H1 (cell line): Measurements from ENCODE around the gene FRY. TPM values are rescaled to one million over a fixed set of nuclear protein-coding genes. Genes with fewer than 3 reads are reported as not detected.

ENCODE experiments used
- CTCF ChIA-PET: fragments of 300-600 bp; sonication (Branson Sonifier 250); formaldehyde crosslinking; loops from one replicate; lab custom pipeline; 2021; ENCODE audit not compliant: partially characterized antibody; lab: Charles Lee
- POLR2A ChIA-PET: fragments of 300-600 bp; sonication (Branson Sonifier 250); formaldehyde crosslinking; loops from one replicate; lab custom pipeline; 2021; ENCODE audit warnings: inconsistent platforms; ENCODE audit not compliant: partially characterized antibody; lab: Charles Lee
- DNase-seq, 2 experiments: peaks; one replicate each; pipeline versions ENCODE4 v3.0.0 to v3.0.0-alpha.2; 2010 to 2022; ENCODE audit warnings: low spot score in 2 of 2, low read depth in 1 of 2, mixed read lengths in 1 of 2
- FAIRE-seq: peaks from 2 replicates; lab custom pipeline; 2011; peaks lifted over from hg19 to GRCh38; lab: Jason Lieb, UNC
- H2AFZ ChIP-seq: 2 replicates; pipeline ENCODE4 v1.8.1; 2012; ENCODE audit warnings: low read length, inconsistent platforms
- H2AK5ac ChIP-seq: 2 replicates; pipeline ENCODE4 v1.6.1; 2013; ENCODE audit warnings: low read depth, low read length
- H2BK120ac ChIP-seq: replicated peaks from 2 replicates; pipeline ENCODE3; 2013; ENCODE audit warnings: low read depth, low read length, inconsistent platforms
- H2BK12ac ChIP-seq: 2 replicates; pipeline ENCODE4 v1.6.1; 2013; ENCODE audit warnings: low read depth, low read length
- H2BK15ac ChIP-seq: 2 replicates; pipeline ENCODE4 v1.6.1; 2013; ENCODE audit warnings: low read length
- H2BK20ac ChIP-seq: 2 replicates; pipeline ENCODE4 v1.6.1; 2013; ENCODE audit warnings: low read length
- H2BK5ac ChIP-seq: 2 replicates; pipeline ENCODE4 v1.6.1; 2013; ENCODE audit warnings: low read depth, low read length
- H3K14ac ChIP-seq: 2 replicates; pipeline ENCODE4 v1.6.1; 2013; ENCODE audit warnings: inconsistent platforms; ENCODE audit not compliant: insufficient read length
- H3K18ac ChIP-seq: 2 replicates; pipeline ENCODE4 v1.6.1; 2013; ENCODE audit warnings: low read length; ENCODE audit errors: extremely low read depth
- H3K23ac ChIP-seq: 2 replicates; pipeline ENCODE4 v1.6.1; 2013; ENCODE audit warnings: inconsistent platforms; ENCODE audit not compliant: insufficient read length
- H3K23me2 ChIP-seq: 2 replicates; pipeline ENCODE4 v1.6.1; 2013; ENCODE audit warnings: low read depth, low read length
- H3K27ac ChIP-seq: 2 replicates; pipeline ENCODE4 v1.6.1; 2011; ENCODE audit warnings: low read depth, low read length, inconsistent platforms
- H3K27me3 ChIP-seq, 4 experiments: replicated peaks in 1 of 4; 1 replicate in 1 of 4; 2 replicates in 3 of 4; pipeline versions ENCODE4 v1.6.1 to v1.8.1; 2011 to 2013; ENCODE audit warnings: low read length in 3 of 4, mild to moderate bottlenecking in 3 of 4, inconsistent platforms in 2 of 4, mixed read lengths in 2 of 4, moderate library complexity in 1 of 4; ENCODE audit not compliant: control insufficient read depth in 3 of 4, insufficient read depth in 3 of 4; ENCODE audit errors: extremely low read depth in 1 of 4
- H3K36me3 ChIP-seq, 4 experiments: 2 replicates each; pipeline versions ENCODE4 v1.6.1 to v1.8.1; 2011 to 2013; ENCODE audit warnings: mild to moderate bottlenecking in 4 of 4, low read length in 3 of 4, moderate library complexity in 2 of 4, control low read depth in 1 of 4, inconsistent platforms in 1 of 4; ENCODE audit not compliant: insufficient read depth in 4 of 4, control insufficient read depth in 2 of 4
- H3K4ac ChIP-seq: replicated peaks from 2 replicates; pipeline ENCODE3; 2013; ENCODE audit warnings: low read length, low read depth, mixed read lengths, inconsistent platforms; ENCODE audit not compliant: insufficient read length
- H3K4me1 ChIP-seq, 4 experiments: replicated peaks in 1 of 4; 1 replicate in 1 of 4; 2 replicates in 3 of 4; pipeline versions ENCODE4 v1.6.1 to v1.8.1; 2011 to 2013; ENCODE audit warnings: low read length in 3 of 4, inconsistent platforms in 2 of 4, mixed read lengths in 1 of 4; ENCODE audit not compliant: insufficient read depth in 4 of 4, control insufficient read depth in 3 of 4
- H3K4me2 ChIP-seq, 2 experiments: 2 replicates each; pipeline versions ENCODE4 v1.6.1 to v1.8.1; 2011 to 2013; ENCODE audit warnings: low read depth in 2 of 2, low read length in 2 of 2, control low read depth in 1 of 2, inconsistent platforms in 1 of 2, mild to moderate bottlenecking in 1 of 2; ENCODE audit not compliant: insufficient read depth in 1 of 2
- H3K4me3 ChIP-seq, 4 experiments: fragments of 200-600, 300-600 bp in 1 of 4; sonication (generic), shearing (Covaris generic), sonication (Bioruptor Twin) in 1 of 4; 2 replicates each; pipeline versions ENCODE4 v1.5.1 to v1.8.1; 2011 to 2016; ENCODE audit warnings: low read length in 4 of 4, low read depth in 3 of 4, control low read depth in 2 of 4, inconsistent platforms in 2 of 4, mild to moderate bottlenecking in 2 of 4, mixed read lengths in 1 of 4, moderate library complexity in 1 of 4; ENCODE audit not compliant: insufficient read depth in 2 of 4; ENCODE audit errors: extremely low read depth in 1 of 4
- H3K56ac ChIP-seq: replicated peaks from 2 replicates; pipeline ENCODE3; 2013; ENCODE audit warnings: low read depth, mild to moderate bottlenecking, mixed read lengths, low read length, inconsistent platforms; ENCODE audit not compliant: insufficient read length
- H3K79me1 ChIP-seq: 2 replicates; pipeline ENCODE4 v1.6.1; 2013; ENCODE audit warnings: low read depth, low read length, control low read depth
- H3K79me2 ChIP-seq, 2 experiments: 2 replicates each; pipeline versions ENCODE4 v1.6.1 to v1.8.1; 2012 to 2013; ENCODE audit warnings: low read length in 2 of 2, mild to moderate bottlenecking in 2 of 2, inconsistent platforms in 1 of 2; ENCODE audit not compliant: insufficient read depth in 2 of 2, control insufficient read depth in 1 of 2
- H3K9ac ChIP-seq, 4 experiments: replicated peaks in 1 of 4; 1 replicate in 1 of 4; 2 replicates in 3 of 4; pipeline versions ENCODE4 v1.6.1 to v1.8.1; 2011 to 2013; ENCODE audit warnings: low read depth in 3 of 4, low read length in 3 of 4, control low read depth in 2 of 4, mild to moderate bottlenecking in 2 of 4, moderate library complexity in 2 of 4, inconsistent platforms in 1 of 4; ENCODE audit errors: extremely low read depth in 1 of 4
- H3K9me3 ChIP-seq, 2 experiments: 2 replicates each; pipeline versions ENCODE4 v1.6.1 to v1.8.1; 2012 to 2013; ENCODE audit warnings: mild to moderate bottlenecking in 2 of 2, moderate library complexity in 2 of 2, control low read depth in 1 of 2, inconsistent platforms in 1 of 2, low read depth in 1 of 2, low read length in 1 of 2, mixed read lengths in 1 of 2; ENCODE audit not compliant: insufficient read depth in 2 of 2
- H4K20me1 ChIP-seq, 2 experiments: replicated peaks in 1 of 2; 2 replicates each; pipeline versions ENCODE3 to v1.8.1; 2011 to 2013; ENCODE audit warnings: inconsistent platforms in 2 of 2, low read length in 2 of 2, mild to moderate bottlenecking in 1 of 2; ENCODE audit not compliant: insufficient read depth in 2 of 2, control insufficient read depth in 1 of 2
- H4K5ac ChIP-seq: 2 replicates; pipeline ENCODE4 v1.6.1; 2013; ENCODE audit warnings: low read length, low read depth, mixed read lengths, inconsistent platforms; ENCODE audit not compliant: insufficient read length
- H4K8ac ChIP-seq: 2 replicates; pipeline ENCODE4 v1.8.0; 2013; ENCODE audit warnings: mild to moderate bottlenecking, moderate library complexity, low read length, inconsistent platforms; ENCODE audit not compliant: insufficient read depth; ENCODE audit errors: extremely low read depth
- H4K91ac ChIP-seq: replicated peaks from 2 replicates; pipeline ENCODE3; 2013; ENCODE audit warnings: low read length, mixed read lengths, inconsistent platforms; ENCODE audit not compliant: insufficient read length
- BRCA1 ChIP-seq: IDR thresholded peaks from 2 replicates; pipeline ENCODE4 v1.6.1; 2012; ENCODE audit warnings: low read depth, low read length, improper control_type of control experiment
- CTCF ChIP-seq, 3 experiments: IDR thresholded peaks; 1 replicate in 2 of 3; 2 replicates in 1 of 3; pipeline versions ENCODE4 v1.5.1 to v1.6.1; 2011; ENCODE audit warnings: low read length in 3 of 3, mild to moderate bottlenecking in 3 of 3, inconsistent platforms in 2 of 3, low read depth in 1 of 3, moderate library complexity in 1 of 3; ENCODE audit not compliant: insufficient read depth in 1 of 3; ENCODE audit errors: control extremely low read depth in 1 of 3
- EZH2 ChIP-seq: fragments of 200-600 bp; sonication (generic); IDR thresholded peaks from 2 replicates; pipeline ENCODE4 v1.7.1; 2012; ENCODE audit warnings: low read depth, mild to moderate bottlenecking, moderate library complexity, low read length, inconsistent platforms; ENCODE audit not compliant: severe bottlenecking
- GTF2F1 ChIP-seq: IDR thresholded peaks from 2 replicates; pipeline ENCODE4 v1.6.1; 2012; ENCODE audit warnings: low read depth, low read length, improper control_type of control experiment, borderline replicate concordance
- HDAC6 ChIP-seq: IDR thresholded peaks from one replicate; pipeline ENCODE4 v1.7.1; 2012; ENCODE audit warnings: low read depth, mild to moderate bottlenecking, inconsistent platforms, low read length, moderate library complexity
- JUN ChIP-seq: IDR thresholded peaks from 2 replicates; pipeline ENCODE4 v1.6.1; 2011; ENCODE audit warnings: low read depth, mild to moderate bottlenecking, improper control_type of control experiment, low read length
- MAX ChIP-seq: IDR thresholded peaks from 2 replicates; pipeline ENCODE4 v1.6.1; 2012; ENCODE audit warnings: inconsistent platforms
- SAP30 ChIP-seq: fragments of 300-600 bp; sonication (generic); IDR thresholded peaks from 2 replicates; pipeline ENCODE4 v1.7.1; 2012; ENCODE audit warnings: low read length, moderate library complexity, mild to moderate bottlenecking, inconsistent platforms; ENCODE audit not compliant: insufficient read depth, insufficient replicate concordance
- SIN3A ChIP-seq, 2 experiments: IDR thresholded peaks in 1 of 2; conservative IDR thresholded peaks in 1 of 2; 2 replicates each; pipeline ENCODE4 v1.6.1; 2011 to 2012; ENCODE audit warnings: low read length in 2 of 2, improper control_type of control experiment in 1 of 2, low read depth in 1 of 2, mild to moderate bottlenecking in 1 of 2
- SUZ12 ChIP-seq: fragments of 200-600 bp; sonication (generic); IDR thresholded peaks from 2 replicates; pipeline ENCODE4 v1.6.1; 2012; ENCODE audit warnings: mild to moderate bottlenecking, inconsistent platforms, low read length, moderate library complexity, mixed read lengths
- ZNF274 ChIP-seq: IDR thresholded peaks from 2 replicates; pipeline ENCODE4 v1.7.0; 2012; ENCODE audit warnings: low read length, borderline replicate concordance; ENCODE audit errors: extremely low read depth
- WGBS, 2 experiments: shearing (Covaris generic) in 1 of 2; methylation state at CpG; one replicate each; pipeline versions ENCODE4 v1.1.6 to v1.1.7; 2013 to 2015; ENCODE audit warnings: low lambda C conversion rate in 2 of 2, mixed read lengths in 2 of 2, inconsistent platforms in 1 of 2, low coverage in 1 of 2, missing lambda C conversion rate in 1 of 2; ENCODE audit not compliant: insufficient replicate concordance in 2 of 2, insufficient coverage in 1 of 2, insufficient read length in 1 of 2; ENCODE audit errors: extremely low coverage in 1 of 2, missing lambda C conversion rate in 1 of 2; 5-methylcytosine and 5-hydroxymethylcytosine counted together
- polyA plus RNA-seq, 7 experiments: library from polyadenylated mRNA; depleted of rRNA in 3 of 7; stranded (reverse) in 5 of 7; unstranded in 2 of 7; fragments of >200 nt in 5 of 7; fragments of 200-250 nt in 2 of 7; gene quantifications; 1 replicate in 5 of 7; 2 replicates in 1 of 7; 4 replicates in 1 of 7; pipeline versions ENCODE4 v1.2.1 to v1.2.3, GENCODE V29; 2011 to 2013; ENCODE audit warnings: missing spikeins in 2 of 7, mixed read lengths in 2 of 7
- total RNA-seq: library from RNA; stranded (reverse); fragmentation: NEBNext Ultra II Directional; extraction: Animal tissue kit (Norgen Biotek cat#: 25700); gene quantifications from 2 replicates; pipeline ENCODE4 v1.2.1, GENCODE V29; 2021

The FRY gene
- total and polyA plus RNA-seq, 2 of the 8 experiments (the other 6 are each of a cell fraction or from before 2014, with no cell fraction given): 4.3 to 9.2 TPM

- Histone ChIP-seq H2AFZ (no peak overlapping the region), H3K4ac (no peak overlapping the region), H3K56ac (no peak overlapping the region), H3K79me1 (no peaks in the 10 kb centered on the region), H3K27ac (no peak overlapping the region), H4K5ac (no peak overlapping the region), H2AK5ac (no peak overlapping the region), H3K79me2 (no peaks in the 10 kb centered on the region), H2BK5ac (no peak overlapping the region), H2BK120ac (no peak overlapping the region), H4K8ac (no peak overlapping the region), H3K4me1 (peaks cover 0 to 12% (median 1%) of the 10 kb centered on the region in 4 experiments; a peak in 2 of 7 replicates), H3K4me2 (no peak overlapping the region), H4K91ac (no peak overlapping the region), H3K4me3 (no peak overlapping the region), H3K27me3 (no peaks in the 10 kb centered on the region), H3K14ac (no peak overlapping the region), H3K23ac (no peak overlapping the region), H2BK20ac (no peak overlapping the region), H2BK12ac (no peak overlapping the region), H4K20me1 (no peaks in the 10 kb centered on the region), H3K9me3 (no peaks in the 10 kb centered on the region), H3K23me2 (no peaks in the 10 kb centered on the region), H3K36me3 (no peaks in the 10 kb centered on the region), H3K9ac (no peak overlapping the region), H3K18ac (no peak overlapping the region), H2BK15ac (no peak overlapping the region)
- 89% methylated on average over 2 of the region's 2 CpGs; no CpG with 5 or more reads in 1 of the 2 experiments for WGBS, 2 experiments
- no peak for FAIRE-seq
- ChIA-PET CTCF (interaction anchor here (1.2 kb wide), 1 partner anchor 67 kb away, joined by 3 read pairs; no protein-coding TSS in a partner anchor), POLR2A (no interaction called here)
- no peak for DNase-seq
- TF ChIP-seq CTCF (IDR thresholded peaks at IDR 0.05; ENCODE audit: control extremely low read depth in 1 of 3, insufficient read depth in 1 of 3, low read depth in 1 of 3, low read length in 3 of 3) (no peak), SAP30 (no peak), ZNF274 (no peak), GTF2F1 (no peak), EZH2 (no peak), BRCA1 (no peak), MAX (no peak), SUZ12 (no peak), JUN (no peak), HDAC6 (no peak), SIN3A (conservative IDR thresholded peaks at IDR 0.05 in 1 of 2, IDR thresholded peaks at IDR 0.05 in 1 of 2; ENCODE audit: low read depth in 1 of 2, low read length in 2 of 2) (no peak)
Measured at GRCh38 chr13:32147193-32147592, 115.6 kb downstream of the FRY start.
